IPS DF 19.7 (cell line): ENCODE measurements around the gene ERAP2.
"Not testable (repeated sequence)": the region's sequence is repeated elsewhere in the genome, so short reads cannot be mapped to it uniquely, and the experiment has no call there.

Source experiments
- DNase-seq: peaks from one replicate; pipeline ENCODE4 v3.0.0-alpha.2; 2013; ENCODE audit warnings: low read depth, low spot score

The ERAP2 gene

DNA sequence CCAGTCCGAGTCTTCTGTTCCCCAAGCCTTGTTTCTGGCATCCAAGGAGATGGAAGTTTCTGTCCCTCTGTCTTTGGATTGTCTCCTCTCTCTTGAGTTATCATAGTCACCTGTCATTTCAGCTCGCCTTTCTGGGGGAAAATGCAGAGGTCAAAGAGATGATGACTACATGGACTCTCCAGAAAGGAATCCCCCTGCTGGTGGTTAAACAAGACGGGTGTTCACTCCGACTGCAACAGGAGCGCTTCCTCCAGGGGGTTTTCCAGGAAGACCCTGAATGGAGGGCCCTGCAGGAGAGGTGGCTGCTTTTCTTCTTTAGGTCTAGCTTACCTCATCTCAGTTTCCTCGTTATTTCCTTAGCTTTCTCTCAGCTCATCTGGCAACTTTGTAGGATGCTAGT, 25.1 kb downstream of the ERAP2 start:
- no peak for DNase-seq

DNA sequence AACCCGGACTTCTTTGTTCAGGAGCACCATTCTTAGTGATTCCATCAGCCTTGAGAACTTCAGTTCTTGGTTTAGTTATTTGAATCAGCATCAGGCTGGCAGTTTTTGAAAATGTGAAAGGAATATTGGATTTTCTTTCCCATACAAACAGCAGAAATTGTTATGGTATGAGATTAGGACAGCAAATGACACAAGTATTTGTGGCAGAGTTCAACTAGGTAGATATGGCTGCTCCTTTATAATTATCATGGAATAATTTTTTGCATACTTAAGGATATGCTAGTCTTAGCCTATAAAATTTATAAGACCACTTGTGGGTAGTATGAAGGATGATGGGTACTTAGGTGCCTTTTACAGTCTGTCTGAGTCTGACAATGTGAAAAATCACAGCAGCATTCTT, 25.5 kb downstream of the ERAP2 start:
- DNase-seq = no peak

DNA sequence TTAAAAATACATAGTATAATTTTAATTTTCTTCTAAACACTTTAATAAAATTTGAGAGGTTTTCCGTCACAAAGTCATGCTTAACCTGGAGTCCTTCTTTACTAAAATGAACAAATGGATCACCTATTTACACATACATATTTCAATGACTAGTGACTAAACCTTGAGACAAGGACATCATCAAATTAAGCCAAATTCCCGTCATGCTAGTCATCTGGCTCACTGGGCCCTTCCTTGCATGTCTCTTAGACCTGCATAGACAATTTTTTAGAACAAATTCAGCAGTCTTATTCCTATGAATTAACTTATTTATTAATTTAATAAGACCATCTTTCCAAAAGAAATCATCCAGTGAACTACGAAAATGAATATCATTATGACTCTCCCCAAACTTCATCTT, 26.6 kb downstream of the ERAP2 start:
- no peak for DNase-seq

DNA sequence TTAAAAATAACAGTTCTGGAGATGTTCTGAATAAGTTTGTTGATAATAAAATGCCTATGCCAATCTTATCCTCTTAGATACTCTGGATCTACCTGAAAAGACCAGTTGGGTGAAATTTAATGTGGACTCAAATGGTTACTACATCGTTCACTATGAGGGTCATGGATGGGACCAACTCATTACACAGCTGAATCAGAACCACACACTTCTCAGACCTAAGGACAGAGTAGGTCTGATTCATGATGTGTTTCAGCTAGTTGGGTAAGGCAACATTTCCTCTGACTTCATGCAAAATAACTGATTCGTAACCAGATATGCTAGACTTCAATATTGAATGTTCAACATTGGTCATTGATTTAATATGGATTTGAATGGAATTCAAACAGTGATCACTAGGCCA, 27.0 kb downstream of the ERAP2 start:
- DNase-seq = no peak

DNA sequence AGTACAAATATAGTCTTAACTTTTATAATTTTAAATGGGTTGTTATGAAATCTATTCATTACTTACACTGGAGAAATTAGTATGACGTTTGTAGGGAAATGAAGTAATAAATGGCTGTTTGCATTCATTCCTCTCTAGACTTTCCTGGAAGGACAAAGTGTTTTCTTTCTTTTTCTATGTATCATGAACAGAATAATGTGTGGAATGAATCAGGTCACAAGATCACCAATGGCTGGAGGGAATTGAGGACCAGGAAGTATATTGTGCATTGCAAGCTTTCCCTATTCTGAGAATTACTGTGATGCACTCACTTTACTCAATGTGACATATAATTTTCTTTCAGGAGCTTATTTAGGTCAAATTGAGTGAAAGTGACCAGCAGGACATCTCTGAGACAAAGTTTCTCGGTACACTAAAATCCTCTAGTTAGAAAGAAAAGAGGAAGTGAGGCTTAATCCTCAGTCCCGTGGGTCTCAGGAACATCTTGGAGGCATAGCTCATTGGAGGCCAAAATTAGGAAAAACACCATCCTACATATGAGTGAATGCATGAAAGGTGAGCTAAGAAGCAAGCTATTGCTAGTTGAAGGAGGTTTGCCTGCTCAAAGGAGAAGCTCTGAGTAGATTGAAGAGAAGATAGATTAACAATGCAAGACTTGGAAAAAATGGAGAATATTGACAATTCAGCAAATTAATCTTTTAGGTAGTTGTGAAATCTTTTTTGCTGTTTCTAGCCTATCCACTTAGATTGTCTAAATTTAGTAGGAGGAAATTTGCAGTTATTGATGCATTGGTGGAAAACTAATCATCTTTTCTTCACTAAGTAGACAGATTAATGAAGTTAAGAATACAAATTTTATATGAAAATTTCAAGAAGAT, 28.0 kb downstream of the ERAP2 start:
- no peak for DNase-seq

DNA sequence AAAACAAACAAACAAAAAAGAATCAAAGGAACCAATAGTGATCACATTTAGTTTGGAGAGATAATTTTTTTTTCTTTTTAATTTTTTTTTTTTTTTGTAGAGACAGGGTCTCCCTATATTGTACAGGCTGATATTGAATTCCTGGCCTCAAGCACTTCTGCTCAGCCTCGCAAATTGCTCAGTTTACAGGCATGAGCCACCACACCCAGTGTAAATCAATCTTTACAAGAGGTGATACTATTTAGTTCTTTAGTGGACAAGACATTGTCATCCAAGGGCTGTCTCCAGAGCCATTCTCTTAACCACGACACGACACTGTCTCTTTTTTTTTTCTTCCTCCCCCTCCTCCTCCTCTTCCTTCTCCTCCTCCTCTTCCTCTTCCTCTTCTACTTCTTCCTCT, 29.6 kb downstream of the ERAP2 start:
- DNase-seq = no peak

DNA sequence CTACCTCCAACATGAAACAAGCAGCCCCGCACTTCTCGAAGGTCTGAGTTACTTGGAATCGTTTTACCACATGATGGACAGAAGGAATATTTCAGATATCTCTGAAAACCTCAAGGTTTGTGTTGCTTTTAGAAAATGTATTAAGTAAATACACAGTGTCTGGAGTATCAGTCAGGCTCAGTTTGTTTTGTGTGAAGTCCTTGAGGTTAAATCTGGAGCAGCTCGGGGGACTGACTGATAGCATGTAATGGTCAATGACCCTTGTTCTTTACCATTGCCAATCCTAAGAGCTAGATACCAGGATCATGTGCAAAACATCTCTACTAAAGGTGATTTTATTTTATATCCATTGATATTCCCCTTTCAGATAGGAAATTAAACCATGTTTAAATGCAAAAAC, 32.7 kb downstream of the ERAP2 start:
- DNase-seq = no peak

DNA sequence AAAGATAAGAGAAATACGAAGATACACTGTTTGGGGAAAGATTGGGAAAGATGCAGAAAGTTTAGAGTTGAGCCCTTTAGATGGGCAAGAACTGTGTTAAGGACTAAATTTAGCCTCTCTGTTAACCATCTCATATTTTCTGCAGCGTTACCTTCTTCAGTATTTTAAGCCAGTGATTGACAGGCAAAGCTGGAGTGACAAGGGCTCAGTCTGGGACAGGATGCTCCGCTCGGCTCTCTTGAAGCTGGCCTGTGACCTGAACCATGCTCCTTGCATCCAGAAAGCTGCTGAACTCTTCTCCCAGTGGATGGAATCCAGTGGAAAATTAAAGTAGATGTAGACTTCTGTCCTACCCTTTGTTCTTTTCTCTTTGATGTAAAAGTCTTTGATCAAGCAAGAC, 33.1 kb downstream of the ERAP2 start:
- no peak for DNase-seq

DNA sequence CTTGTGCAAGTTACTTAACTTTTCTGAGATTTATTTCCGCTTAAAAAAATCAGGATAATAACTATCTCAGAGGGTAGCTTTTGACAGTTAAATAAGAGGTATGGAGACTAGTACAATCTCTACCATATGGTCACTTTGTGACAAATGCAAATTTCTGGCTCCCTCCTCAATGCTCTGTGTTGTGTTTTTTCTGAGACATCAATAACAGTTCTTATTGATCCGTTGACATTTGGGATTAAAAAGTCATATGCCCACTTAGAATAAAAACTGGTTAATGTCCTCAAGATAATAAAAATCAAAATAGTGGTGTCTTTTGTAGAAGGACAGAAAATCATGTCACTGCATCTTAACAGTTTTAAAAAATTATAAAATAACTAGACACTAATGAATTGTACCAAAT, 34.8 kb downstream of the ERAP2 start:
- DNase-seq = no peak

DNA sequence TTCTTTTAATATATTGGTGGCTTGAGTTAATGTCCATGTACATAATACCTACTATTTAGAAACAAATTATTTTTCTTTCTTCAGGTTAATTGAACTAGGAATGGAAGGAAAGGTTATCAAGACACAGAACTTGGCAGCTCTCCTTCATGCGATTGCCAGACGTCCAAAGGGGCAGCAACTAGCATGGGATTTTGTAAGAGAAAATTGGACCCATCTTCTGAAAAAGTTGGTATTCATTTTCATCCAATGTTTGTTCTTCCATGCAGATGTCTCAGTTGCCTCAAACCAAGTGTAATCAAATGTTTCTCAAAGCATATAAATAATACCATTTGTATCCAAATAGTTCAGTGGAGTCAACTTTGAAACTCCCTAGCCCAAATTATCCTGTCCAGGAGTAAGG, 36.9 kb downstream of the ERAP2 start:
- DNase-seq = no peak

DNA sequence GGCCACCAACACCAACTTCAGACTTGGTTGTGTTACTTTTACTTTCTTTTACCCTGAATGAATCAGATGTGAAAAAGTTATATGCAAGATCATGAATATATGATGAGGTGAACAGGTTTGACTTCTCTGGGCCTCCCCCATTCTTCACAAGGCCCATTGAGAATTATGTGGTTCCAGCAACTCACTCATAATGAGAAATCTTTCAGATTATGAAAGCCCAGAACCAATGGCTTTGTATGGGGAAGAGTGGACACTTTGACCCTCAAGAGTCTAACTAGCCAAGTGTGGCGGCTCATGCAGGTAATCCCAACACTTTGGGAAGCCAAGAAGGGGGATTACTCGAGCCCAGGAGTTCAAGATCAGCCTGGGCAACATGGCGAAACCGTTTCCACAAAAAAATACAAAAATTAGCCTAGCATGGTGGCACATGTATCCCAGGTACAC, 43.5 kb downstream of the ERAP2 start:
- no peak for DNase-seq

DNA sequence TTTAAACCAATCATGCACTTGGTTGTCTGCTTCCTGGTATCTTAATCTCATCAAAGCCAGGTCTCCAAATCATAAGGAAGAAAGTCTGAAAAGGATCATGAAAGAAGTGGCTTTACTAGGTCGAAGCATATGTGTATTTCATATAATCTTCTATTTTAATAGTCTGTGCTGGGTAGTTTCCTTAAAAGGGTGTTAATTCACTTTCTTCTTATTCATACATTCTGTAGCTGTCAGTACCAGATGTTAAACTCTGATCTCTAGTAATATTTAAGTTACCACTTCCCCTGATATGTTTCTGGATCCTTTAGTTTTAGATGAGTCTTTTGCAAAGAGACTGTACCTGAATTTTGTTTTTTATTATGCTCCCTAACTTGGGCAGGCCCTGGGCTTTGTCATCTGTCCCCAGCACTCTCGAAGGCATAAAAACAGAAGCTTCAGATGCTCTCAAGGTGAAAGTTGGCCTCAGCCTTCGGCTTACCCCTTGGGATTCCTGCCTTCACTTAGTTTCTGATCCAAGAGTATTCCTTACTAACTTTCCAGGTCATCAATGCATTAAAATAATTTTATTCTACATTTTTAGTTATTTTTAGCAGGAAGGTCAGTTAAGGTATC, 44.5 kb downstream of the ERAP2 start:
- no peak for DNase-seq

DNA sequence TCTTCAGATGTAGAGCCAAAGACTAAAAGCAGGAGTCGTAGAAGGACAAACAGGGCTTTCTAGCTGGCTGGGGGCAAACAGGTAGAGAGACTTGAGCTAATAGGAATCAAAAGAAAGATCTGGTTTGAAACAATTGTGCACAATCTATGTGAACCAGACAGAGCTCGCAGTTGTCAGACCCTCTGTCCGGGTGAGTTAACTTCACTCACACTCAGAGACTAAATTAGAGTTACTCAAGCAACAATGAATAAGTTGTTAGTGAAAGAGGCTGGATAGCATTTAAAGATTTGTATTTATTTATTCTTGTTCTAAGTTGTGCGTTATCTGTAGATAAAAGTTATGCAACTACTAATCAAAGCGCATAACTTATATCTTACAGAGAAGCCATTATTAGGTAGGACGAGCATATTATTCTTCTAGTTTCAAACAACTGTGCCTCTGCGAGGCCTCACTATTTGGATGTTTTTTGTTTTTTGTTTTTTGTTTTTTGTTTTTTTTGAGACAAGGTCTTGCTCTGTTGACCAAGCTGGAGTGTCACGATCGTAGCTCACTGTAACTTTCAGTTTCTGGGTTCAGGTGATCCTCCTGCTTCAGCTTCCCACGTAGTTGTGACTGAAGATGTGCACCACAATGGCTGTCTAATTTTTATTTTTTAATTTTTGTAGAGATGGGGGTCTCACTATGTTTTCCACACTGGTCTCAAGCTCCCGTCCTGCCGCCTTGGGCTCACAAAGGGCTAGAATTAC, 46.4 kb downstream of the ERAP2 start:
- DNase-seq = no peak

DNA sequence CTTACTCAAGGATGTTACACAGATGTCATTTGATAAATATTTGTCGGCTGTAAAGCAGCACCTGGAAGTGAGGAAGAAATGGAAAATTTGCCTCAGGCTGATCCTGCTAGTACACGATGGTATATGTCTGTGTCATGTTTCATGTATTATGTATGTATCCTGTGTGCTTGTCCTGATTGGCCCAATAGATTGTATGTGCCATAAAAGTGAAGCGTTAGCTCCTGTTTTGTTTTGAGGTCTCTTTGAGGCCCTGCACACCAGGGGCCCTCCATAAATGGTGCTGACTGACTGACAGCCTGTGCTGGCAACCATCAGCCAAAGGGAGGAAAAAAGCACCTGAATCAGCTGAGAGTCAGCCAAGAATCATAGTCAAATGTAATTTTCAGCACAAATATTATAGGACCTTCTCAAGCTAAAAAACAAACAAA, 47.7 kb downstream of the ERAP2 start:
- DNase-seq = no peak

DNA sequence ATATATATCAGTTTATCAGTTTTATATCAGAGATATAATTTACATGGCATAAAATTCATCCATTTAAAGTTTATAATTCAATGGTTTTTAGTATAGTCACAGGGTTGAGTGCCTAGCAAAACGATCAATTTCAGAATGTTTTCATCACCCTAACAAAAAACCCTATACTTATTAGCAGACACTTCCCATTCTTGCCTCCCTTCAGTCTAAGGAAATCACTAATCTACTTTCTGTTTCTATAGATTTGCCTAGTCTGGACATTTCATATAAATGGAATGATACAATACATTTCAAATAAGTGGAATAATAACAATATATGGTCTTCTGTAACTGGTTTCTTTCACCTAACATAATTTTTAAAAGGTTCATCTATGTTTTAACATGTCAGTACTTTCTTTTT, 50.0 kb downstream of the ERAP2 start:
- no peak for DNase-seq

DNA sequence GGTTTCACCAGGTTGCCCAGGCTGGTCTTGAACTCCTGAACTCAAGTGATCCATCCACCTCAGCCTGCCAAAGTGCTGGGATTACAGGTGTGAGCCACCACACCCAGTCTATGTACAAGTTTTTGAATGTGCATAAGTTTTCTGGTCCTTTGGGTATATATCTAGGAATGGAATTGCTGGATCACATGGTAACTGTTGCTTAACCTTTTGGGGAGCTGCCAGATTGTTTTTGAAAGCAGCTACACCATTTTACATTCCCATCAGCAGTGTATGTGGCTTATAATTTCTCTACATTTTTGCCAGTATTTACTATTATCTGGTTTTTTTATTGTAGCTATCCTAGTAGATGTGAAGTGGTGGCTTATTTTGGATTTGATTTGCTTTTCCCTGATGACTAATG, 50.7 kb downstream of the ERAP2 start:
- no peak for DNase-seq

DNA sequence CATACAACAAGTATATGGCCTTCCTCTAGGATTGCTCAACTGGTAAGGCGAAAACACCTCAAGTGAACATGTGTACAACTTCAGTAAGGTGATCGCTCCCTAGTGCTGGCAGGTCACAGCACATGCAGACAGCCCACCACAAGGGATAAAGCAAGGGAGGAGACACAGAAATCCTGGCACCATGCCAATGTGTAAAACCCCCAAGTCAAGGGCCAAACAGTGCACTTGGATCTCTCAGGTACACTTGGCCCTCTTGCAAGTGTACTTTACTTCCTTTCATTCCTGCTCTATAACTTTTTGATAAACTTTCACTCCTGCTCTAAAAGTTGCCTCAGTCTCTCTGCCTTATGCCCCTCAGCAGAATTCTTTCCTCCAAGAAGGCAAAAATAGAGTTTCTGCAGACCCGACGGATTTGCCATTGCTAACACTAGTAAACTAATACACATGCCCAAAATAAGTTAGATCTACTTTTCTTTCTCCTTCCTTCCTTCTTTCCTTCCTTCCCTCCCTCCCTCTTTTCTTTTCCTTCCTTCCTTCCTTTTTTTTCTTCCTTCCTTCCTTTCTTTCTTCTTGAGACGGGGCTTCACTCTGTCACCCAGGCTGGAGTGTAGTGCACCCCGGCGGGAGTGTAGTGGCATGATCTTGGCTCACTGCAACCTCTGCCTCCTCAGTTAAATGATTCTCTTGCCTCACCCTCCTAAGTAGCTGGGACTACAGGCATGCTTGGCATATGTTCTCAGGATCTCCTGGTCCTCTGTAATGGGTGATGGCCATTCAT, 52.8 kb downstream of the ERAP2 start:
- DNase-seq = no peak

DNA sequence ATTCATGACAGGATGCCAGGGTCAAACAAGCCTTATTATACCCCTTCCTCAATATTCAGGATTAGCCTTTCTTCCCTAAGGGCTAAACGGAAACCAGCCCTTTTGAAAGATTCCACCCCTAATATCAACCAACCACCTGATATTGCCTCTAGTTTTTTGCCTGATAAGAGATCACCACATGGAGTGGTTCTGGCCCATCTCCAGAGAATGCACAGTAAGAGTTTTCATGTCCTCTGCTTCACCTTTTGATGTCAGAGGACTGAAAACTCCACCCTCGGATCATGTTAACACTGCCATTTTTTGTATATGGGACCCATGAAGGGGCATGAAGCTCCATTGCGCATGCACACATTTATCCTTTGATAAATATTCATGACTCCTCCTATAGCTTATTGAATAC, 53.8 kb downstream of the ERAP2 start:
- no peak for DNase-seq

DNA sequence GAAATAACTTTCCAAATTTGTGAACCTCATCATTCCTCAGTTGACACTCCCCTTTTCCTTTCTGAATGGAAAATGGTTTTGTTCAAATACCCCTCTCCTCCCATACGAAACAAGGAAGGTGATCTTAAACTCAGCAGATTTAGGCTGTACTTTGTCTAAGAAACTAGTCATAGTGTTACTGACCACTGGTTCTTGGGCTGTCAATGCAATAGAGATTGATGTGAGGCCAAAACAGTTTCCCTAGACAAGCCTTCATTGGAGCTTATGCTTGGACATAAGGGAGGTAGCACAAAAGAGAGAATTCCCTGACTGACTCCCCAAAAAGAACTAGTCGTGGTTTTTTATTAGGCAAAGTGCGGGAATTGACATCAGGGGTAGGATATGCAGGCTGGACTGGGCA, 54.3 kb downstream of the ERAP2 start:
- DNase-seq = no peak

DNA sequence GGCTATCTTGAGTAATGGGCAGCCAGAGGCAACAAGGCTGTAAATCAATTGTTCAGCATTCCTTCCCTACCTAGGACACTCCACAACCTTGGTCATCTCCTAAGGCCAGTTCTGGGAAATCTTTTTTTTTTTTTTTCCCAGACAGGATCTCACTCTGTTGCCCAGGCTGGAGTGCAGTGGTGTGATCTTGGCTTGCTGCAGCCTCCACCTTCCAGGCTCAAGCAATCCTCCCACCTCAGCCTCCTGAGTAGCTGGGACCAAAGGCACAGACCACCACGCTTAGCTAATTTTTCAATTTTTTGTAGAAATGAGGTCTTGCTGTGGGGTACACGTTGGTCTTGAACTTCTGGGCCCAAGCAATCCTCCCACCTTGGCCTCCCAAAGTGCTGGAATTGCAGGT, 54.7 kb downstream of the ERAP2 start:
- not testable (repeated sequence) for DNase-seq

DNA sequence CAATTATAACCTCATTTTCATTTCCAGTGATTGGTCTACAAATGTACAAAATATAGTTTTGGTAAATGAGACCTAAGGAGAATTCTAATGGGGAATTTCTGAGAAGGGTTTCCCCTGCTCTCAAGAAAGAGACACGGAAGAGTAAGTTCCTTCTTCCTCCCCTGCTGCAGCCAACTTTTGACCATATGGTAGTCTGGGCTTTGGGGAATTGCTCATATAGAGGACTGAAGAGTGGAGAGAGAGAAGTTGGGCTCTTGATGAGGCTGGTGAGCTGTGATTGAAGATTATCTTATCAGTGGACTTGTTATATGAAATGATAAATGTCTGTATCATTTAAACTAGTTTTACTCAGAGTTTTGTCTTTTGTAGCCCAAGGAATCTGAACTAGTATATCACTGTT, 55.3 kb downstream of the ERAP2 start:
- no peak for DNase-seq

DNA sequence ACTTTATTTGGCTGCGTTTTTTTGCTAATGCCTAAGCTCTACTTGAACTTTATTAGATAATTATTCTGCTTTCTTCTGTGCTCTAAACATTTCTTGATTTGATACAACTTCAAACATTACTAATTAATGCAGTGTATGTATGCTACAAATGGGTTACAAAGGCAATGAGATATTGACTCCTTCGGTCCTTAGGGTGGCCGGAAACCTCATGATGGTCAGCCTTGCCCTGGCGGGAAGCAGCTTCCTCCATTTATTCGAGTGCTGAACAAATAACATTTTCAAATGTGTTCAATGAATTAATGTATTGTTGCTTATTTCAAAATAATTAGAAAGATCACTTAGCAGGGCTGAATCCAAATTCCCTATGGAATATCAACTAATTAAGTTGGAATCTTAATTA, 55.7 kb downstream of the ERAP2 start:
- DNase-seq = no peak
